Mucosa of descending colon (tissue), 3 donors: Measurements from ENCODE around the gene NUP133. TPM values are rescaled to one million over a fixed set of nuclear protein-coding genes. Genes with fewer than 3 reads are reported as not detected.
"Not testable (repeated sequence)": the region's sequence is repeated elsewhere in the genome, so short reads cannot be mapped to it uniquely, and the experiment has no call there.

ENCODE experiments used
- ATAC-seq: fragments of 200-7000 bp; cut with Tn5 transposase; one replicate; pipeline ENCODE4 v1.9.1; 2020; ENCODE audit warnings: mild to moderate bottlenecking, moderate library complexity
- DNase-seq, 3 donors: peaks; one replicate each; pipeline ENCODE4 v3.0.0-alpha.2; 2020
- H3K36me3 ChIP-seq: fragments of 200-600 bp; one replicate; pipeline ENCODE4 v1.8.0; 2021; ENCODE audit warnings: low read depth, mild to moderate bottlenecking
- H3K4me1 ChIP-seq: fragments of 200-600 bp; one replicate; pipeline ENCODE4 v1.8.0; 2021; ENCODE audit warnings: low read depth, mild to moderate bottlenecking
- H3K4me3 ChIP-seq: fragments of 200-600 bp; one replicate; pipeline ENCODE4 v1.8.0; 2021; ENCODE audit warnings: mild to moderate bottlenecking
- H3K9me3 ChIP-seq: fragments of 200-600 bp; one replicate; pipeline ENCODE4 v1.8.0; 2021; ENCODE audit warnings: mild to moderate bottlenecking
- CTCF ChIP-seq: fragments of 200-600 bp; IDR thresholded peaks from one replicate; pipeline ENCODE4 v1.8.0; 2022; ENCODE audit warnings: antibody characterized with exemption, mild to moderate bottlenecking
- intact Hi-C, 2 donors: fragments of 100-400 bp; cut with DNase I in 1 of 2; cut with micrococcal nuclease in 1 of 2; formaldehyde crosslinking; loops; one replicate each; pipeline versions ENCODE4 v1.11.0 to v1.11.1; 2022; cut with DNase I, micrococcal nuclease
- total RNA-seq, 3 donors: library from RNA; stranded (reverse); fragmentation: NEBNext Ultra II Directional in 2 of 3; extraction: Animal tissue kit (Norgen Biotek cat#: 25700) in 2 of 3; gene quantifications; one replicate each; pipeline versions ENCODE4 v1.2.1 to v1.2.4, GENCODE V29; 2021 to 2023
- donor health status: DM: no; HTN: no; CAD: no; lungs with moderate emphysema.
- donor health status: DM: no; HTN: no; CAD: no.
- donor health status: DM: no; HTN: yes; CAD: no.

Gene NUP133
- total RNA-seq, 3 donors from 2014 or later = 24.5 to 29.4 (median 26.7) TPM

GRCh38 chr1:229482511-229482910 lies 25.6 kb downstream of the NUP133 start:
- no peaks in the 10 kb centered on the region for H3K36me3 ChIP-seq
- DNase-seq = no peak
- no peaks in the 10 kb centered on the region for H3K4me1 ChIP-seq
- intact Hi-C loops = loop anchor here (2.0 to 10.0 kb wide), 2 partner anchors 218 to 224 kb away; no protein-coding TSS in a partner anchor
- TF ChIP-seq CTCF = no peak
- H3K4me3 ChIP-seq = no peak overlapping the region
- ATAC-seq = no peak
- H3K9me3 ChIP-seq = no peaks in the 10 kb centered on the region

- intact Hi-C loops = loop anchor here in 1 of 2 donors (10.0 kb wide), 1 partner anchor 216 kb away; no protein-coding TSS in a partner anchor
- Histone ChIP-seq H3K4me1 (no peaks in the 10 kb centered on the region), H3K4me3 (no peak overlapping the region), H3K36me3 (no peaks in the 10 kb centered on the region), H3K9me3 (no peaks in the 10 kb centered on the region)
- no peak for DNase-seq
- ATAC-seq = no peak
- TF ChIP-seq CTCF = no peak
Measured at GRCh38 chr1:229480495-229480894, 27.6 kb downstream of the NUP133 start.

GRCh38 chr1:229479660-229480399 lies 28.3 kb downstream of the NUP133 start:
- no peaks in the 10 kb centered on the region for H3K9me3 ChIP-seq

GRCh38 chr1:229478852-229479251 lies 29.3 kb downstream of the NUP133 start:
- H3K9me3 ChIP-seq = no peaks in the 10 kb centered on the region
- H3K4me1 ChIP-seq = no peaks in the 10 kb centered on the region
- no peaks in the 10 kb centered on the region for H3K36me3 ChIP-seq

More at GRCh38 chr1:229479660-229480399, 28.3 kb downstream of the NUP133 start:
- peak; percentile 51 for ATAC-seq
- Histone ChIP-seq H3K36me3 (no peaks in the 10 kb centered on the region), H3K4me1 (no peaks in the 10 kb centered on the region), H3K4me3 (no peak overlapping the region)
- intact Hi-C loops = loop anchor here in 1 of 2 donors (10.0 kb wide), 1 partner anchor 215 kb away; no protein-coding TSS in a partner anchor
- no peak for TF ChIP-seq CTCF
- no peak for DNase-seq

GRCh38 chr1:229475859-229476258 lies 32.3 kb downstream of the NUP133 start:
- H3K9me3 ChIP-seq, intact Hi-C loops, H3K36me3 ChIP-seq, H3K4me1 ChIP-seq, DNase-seq, ATAC-seq, H3K4me3 ChIP-seq: not testable (repeated sequence)

More at GRCh38 chr1:229478852-229479251, 29.3 kb downstream of the NUP133 start:
- H3K4me3 ChIP-seq = no peak overlapping the region
- no peak for DNase-seq
- intact Hi-C loops = no loop called here
- ATAC-seq = peak; percentile 48
- no peak for TF ChIP-seq CTCF

- no peaks in the 10 kb centered on the region for H3K9me3 ChIP-seq
- H3K4me1 ChIP-seq = no peaks in the 10 kb centered on the region
- DNase-seq = no peak
- intact Hi-C loops = no loop called here
- no peak overlapping the region for H3K4me3 ChIP-seq
- ATAC-seq = no peak
- no peak for TF ChIP-seq CTCF
- no peaks in the 10 kb centered on the region for H3K36me3 ChIP-seq
Measured at GRCh38 chr1:229474509-229474908, 33.6 kb downstream of the NUP133 start.
